Measurements from ENCODE around the gene GSG1L.

The GSG1L gene

DNA sequence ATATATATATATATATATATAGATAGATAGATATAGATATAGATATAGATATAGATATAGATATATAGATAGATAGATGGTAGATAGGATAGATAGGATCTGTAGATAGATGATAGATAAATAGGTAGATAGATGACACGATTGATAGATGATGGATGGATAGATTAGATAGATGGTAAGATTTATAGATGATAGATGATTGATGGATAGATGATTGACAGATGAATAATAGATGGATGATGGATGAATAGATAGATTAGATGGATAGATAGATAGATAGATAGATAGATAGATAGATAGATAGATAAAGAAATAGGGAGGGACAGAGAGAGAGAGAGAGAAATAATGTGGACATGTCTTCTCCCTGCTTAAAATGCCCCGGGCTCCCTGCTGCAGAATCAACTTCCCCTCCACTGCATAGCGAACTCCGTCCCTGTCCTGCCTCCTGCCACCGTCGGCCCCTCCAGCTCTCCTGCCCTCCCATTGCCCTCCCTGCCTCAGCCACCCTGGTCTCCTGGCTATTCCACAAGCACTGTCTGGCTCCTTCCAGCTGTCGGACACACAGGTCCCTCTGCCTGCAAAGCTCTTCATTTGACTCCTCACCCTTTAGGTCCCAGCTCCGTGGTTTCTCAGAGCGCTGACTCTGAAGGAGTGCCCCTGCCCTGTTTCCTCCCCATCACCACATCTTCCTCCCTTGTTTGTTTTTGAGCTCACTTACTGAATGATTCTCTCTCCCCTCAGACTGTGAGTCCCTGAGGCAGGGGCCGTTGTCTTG lies 259.6 kb downstream of the GSG1L start:
- H3K4me3 ChIP-seq (ENCODE audit: control insufficient read depth, low read depth, low read length): no peak overlapping the region
- TF ChIP-seq, protein P1, sequence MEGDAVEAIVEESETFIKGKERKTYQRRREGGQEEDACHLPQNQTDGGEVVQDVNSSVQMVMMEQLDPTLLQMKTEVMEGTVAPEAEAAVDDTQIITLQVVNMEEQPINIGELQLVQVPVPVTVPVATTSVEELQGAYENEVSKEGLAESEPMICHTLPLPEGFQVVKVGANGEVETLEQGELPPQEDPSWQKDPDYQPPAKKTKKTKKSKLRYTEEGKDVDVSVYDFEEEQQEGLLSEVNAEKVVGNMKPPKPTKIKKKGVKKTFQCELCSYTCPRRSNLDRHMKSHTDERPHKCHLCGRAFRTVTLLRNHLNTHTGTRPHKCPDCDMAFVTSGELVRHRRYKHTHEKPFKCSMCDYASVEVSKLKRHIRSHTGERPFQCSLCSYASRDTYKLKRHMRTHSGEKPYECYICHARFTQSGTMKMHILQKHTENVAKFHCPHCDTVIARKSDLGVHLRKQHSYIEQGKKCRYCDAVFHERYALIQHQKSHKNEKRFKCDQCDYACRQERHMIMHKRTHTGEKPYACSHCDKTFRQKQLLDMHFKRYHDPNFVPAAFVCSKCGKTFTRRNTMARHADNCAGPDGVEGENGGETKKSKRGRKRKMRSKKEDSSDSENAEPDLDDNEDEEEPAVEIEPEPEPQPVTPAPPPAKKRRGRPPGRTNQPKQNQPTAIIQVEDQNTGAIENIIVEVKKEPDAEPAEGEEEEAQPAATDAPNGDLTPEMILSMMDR (IDR thresholded peaks at IDR 0.05; ENCODE audit: control insufficient read depth, insufficient read depth, low read depth, low read length, missing control alignments): no peak
- no peak for DNase-seq (ENCODE audit: low read depth)

DNA sequence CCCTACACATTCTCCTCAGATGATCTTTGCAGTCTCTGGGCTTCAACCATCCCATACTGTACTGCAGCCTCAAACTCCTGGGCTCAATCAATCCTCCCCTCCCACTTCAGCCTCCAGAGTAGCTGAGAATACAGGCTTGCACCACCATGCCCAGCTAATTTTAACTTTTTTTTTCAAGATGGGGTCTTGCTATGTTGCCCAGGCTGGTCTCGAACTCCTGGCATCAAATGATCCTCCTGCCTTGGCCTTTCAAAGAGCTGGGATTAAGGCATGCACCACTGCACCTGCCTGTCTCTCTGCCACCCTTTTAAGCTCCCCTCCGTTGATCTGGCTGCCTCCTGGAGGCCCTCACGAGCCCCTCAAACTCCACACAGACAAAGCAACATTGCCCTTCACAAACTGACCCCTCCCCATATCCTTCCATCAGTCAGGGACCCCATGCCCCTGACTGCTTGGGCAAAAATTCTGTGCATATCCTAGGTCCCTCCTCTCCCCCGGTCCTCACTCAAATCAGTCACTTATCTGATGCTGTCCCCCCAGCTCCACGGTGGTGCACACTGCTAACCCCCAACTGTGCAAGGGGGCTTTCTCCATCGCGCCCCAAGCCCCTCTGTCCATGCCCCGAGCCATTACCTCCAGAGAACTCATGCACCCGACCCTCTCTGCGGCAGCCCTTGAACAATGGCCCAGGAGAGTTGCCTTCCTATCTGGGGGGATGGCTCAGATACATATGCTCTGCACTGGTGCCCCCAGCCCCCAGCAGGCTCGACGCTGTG lies 260.7 kb downstream of the GSG1L start:
- TF ChIP-seq, protein P1 (IDR thresholded peaks at IDR 0.05; ENCODE audit: control insufficient read depth, insufficient read depth, low read depth, low read length, missing control alignments): no peak
- no peak overlapping the region for H3K4me3 ChIP-seq (ENCODE audit: control insufficient read depth, low read depth, low read length)
- DNase-seq (ENCODE audit: low read depth): no peak

DNA sequence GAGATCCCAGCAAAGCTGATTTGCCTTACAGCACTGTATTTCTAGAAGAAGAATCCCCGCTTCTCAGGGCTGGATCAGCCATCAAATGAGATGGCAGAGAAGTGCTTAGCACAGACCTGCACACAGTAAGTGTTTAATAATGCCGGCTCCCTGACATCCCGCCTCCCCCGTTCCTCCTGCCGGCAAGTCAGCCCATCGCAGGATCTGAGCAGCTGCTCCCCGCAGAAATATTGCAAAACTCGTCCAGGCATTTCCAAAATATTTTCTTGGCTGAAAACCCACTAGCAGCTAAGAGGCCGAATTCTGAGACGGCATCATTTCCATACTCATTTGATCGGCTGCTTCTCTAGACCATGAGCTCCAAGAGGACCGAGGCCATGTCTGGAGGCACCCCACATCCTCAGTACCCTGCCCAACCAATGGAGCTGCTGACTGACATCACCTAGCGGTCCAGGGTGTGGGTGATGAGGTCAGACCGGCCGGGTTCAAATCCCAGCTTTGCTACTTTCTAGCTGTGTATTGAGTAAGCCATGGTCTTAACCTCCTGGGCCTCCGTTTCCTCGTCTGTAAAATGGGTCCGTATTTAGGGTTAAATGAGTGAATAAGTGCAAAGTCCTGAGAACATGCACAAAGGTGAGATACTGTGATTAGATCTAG lies 262.1 kb downstream of the GSG1L start:
- DNase-seq (ENCODE audit: low read depth): peak; percentile 10
- no peak overlapping the region for H3K4me3 ChIP-seq (ENCODE audit: control insufficient read depth, low read depth, low read length)
- TF ChIP-seq, protein P1 (IDR thresholded peaks at IDR 0.05; ENCODE audit: control insufficient read depth, insufficient read depth, low read depth, low read length, missing control alignments): no peak

DNA sequence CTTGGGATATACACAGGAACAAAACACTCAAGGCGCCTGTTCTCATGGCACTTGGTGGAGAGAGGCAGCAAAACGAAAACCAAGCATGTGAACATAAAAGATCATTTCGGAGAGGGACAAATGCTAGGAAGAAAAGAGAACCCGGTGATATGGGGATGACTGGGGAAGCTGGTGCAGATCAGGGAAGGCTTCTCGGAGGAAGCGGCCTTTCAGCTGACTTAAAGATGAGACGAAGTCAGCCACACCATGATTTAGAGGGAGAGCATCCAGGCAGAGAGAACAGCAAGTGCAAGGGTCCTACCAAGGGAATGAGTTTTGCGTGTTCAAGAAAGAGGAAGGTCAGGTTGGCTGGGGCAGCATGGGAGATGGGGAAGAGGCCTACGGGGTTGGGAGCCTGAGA lies 262.7 kb downstream of the GSG1L start:
- H3K4me3 ChIP-seq (ENCODE audit: control insufficient read depth, low read depth, low read length): no peak overlapping the region
- TF ChIP-seq, protein P1 (IDR thresholded peaks at IDR 0.05; ENCODE audit: control insufficient read depth, insufficient read depth, low read depth, low read length, missing control alignments): no peak
- no peak for DNase-seq (ENCODE audit: low read depth)

GRCh38 chr16:27799896-27800295 lies 263.6 kb downstream of the GSG1L start:
- DNase-seq (ENCODE audit: low read depth): no peak
- no peak overlapping the region for H3K4me3 ChIP-seq (ENCODE audit: control insufficient read depth, low read depth, low read length)
- TF ChIP-seq, protein P1 (IDR thresholded peaks at IDR 0.05; ENCODE audit: control insufficient read depth, insufficient read depth, low read depth, low read length, missing control alignments): no peak

- no peak overlapping the region for H3K4me3 ChIP-seq (ENCODE audit: control insufficient read depth, low read depth, low read length)
- no peak for DNase-seq (ENCODE audit: low read depth)
- TF ChIP-seq, protein P1 (IDR thresholded peaks at IDR 0.05; ENCODE audit: control insufficient read depth, insufficient read depth, low read depth, low read length, missing control alignments): no peak
These were observed 265.3 kb downstream of the GSG1L start for GRCh38 chr16:27798241-27798640.
